IgD-negative memory B cell (primary cell): Measurements from ENCODE around the gene DNAH2. TPM values are rescaled to one million over a fixed set of nuclear protein-coding genes. Genes with fewer than 3 reads are reported as not detected.

Source experiments
- H3K27ac Mint-ChIP-seq, 3 donors: one replicate each; pipeline ENCODE4 v1.8.0; 2020 to 2022; ENCODE audit warnings: mild to moderate bottlenecking in 3 of 3, mixed read lengths in 3 of 3, moderate library complexity in 1 of 3
- H3K27me3 Mint-ChIP-seq: one replicate; pipeline ENCODE4 v1.8.0; 2021; ENCODE audit warnings: mixed read lengths
- H3K36me3 Mint-ChIP-seq: one replicate; pipeline ENCODE4 v1.8.0; 2020; ENCODE audit warnings: mild to moderate bottlenecking, mixed read lengths
- H3K4me1 Mint-ChIP-seq, 3 donors: one replicate each; pipeline ENCODE4 v1.8.0; 2020 to 2022; ENCODE audit warnings: mixed read lengths in 3 of 3, mild to moderate bottlenecking in 1 of 3
- H3K4me3 Mint-ChIP-seq, 4 donors: one replicate each; pipeline ENCODE4 v1.8.0; 2020 to 2022; ENCODE audit warnings: mild to moderate bottlenecking in 4 of 4, mixed read lengths in 4 of 4, moderate library complexity in 3 of 4
- H3K9me3 Mint-ChIP-seq, 3 donors: one replicate each; pipeline ENCODE4 v1.8.0; 2020 to 2021; ENCODE audit warnings: mixed read lengths in 3 of 3, mild to moderate bottlenecking in 1 of 3
- polyA plus RNA-seq: library from polyadenylated mRNA; unstranded; fragments of 300-500 nt; fragmentation: Illumina TruSeq; gene quantifications from one replicate; pipeline ENCODE4 v1.2.3, GENCODE V29; 2021

Gene DNAH2
- polyA plus RNA-seq, 1 donor from 2014 or later, result not detected

- peaks cover 18 to 30% (median 23%) of the 10 kb centered on the region in 3 donors for H3K4me1 Mint-ChIP-seq
- H3K27ac Mint-ChIP-seq, result peak overlapping the region in 2 of 3 donors; percentile 67 to 99
- peak overlapping the region; percentile 93 to 99 (median 98) for H3K4me3 Mint-ChIP-seq
- no peaks in the 10 kb centered on the region for H3K27me3 Mint-ChIP-seq
- peaks cover 2% of the 10 kb centered on the region for H3K36me3 Mint-ChIP-seq
- no peaks in the 10 kb centered on the region for H3K9me3 Mint-ChIP-seq
Observed at GRCh38 chr17:7688808-7689316, 28.7 kb upstream of the DNAH2 start.

GRCh38 chr17:7695586-7695985 is 22.0 kb upstream of the DNAH2 start:
- H3K4me3 Mint-ChIP-seq, result no peak overlapping the region
- H3K27me3 Mint-ChIP-seq, result no peaks in the 10 kb centered on the region
- H3K27ac Mint-ChIP-seq, result no peak overlapping the region
- peaks cover 0 to 2% (median 0%) of the 10 kb centered on the region in 3 donors for H3K4me1 Mint-ChIP-seq
- H3K9me3 Mint-ChIP-seq, result no peaks in the 10 kb centered on the region
- peaks cover 14% of the 10 kb centered on the region for H3K36me3 Mint-ChIP-seq

- H3K27ac Mint-ChIP-seq, result no peak overlapping the region
- H3K4me3 Mint-ChIP-seq, result no peak overlapping the region
- peaks cover 2% of the 10 kb centered on the region for H3K27me3 Mint-ChIP-seq
- H3K4me1 Mint-ChIP-seq, result peaks cover 0 to 3% (median 0%) of the 10 kb centered on the region in 3 donors
- H3K9me3 Mint-ChIP-seq, result no peaks in the 10 kb centered on the region
- H3K36me3 Mint-ChIP-seq, result peaks cover 19% of the 10 kb centered on the region
Observed at GRCh38 chr17:7697828-7698588, 19.5 kb upstream of the DNAH2 start.

GRCh38 chr17:7700510-7700909 is 17.0 kb upstream of the DNAH2 start:
- Mint-ChIP-seq H3K27ac (no peak overlapping the region), H3K27me3 (peaks cover 16% of the 10 kb centered on the region), H3K4me3 (peak overlapping the region in 1 of 4 donors; percentile 54), H3K9me3 (no peaks in the 10 kb centered on the region), H3K36me3 (peaks cover 15% of the 10 kb centered on the region), H3K4me1 (peaks cover 0 to 9% (median 5%) of the 10 kb centered on the region in 3 donors)

- H3K36me3 Mint-ChIP-seq, result peaks cover 11% of the 10 kb centered on the region
- no peak overlapping the region for H3K4me3 Mint-ChIP-seq
- H3K27ac Mint-ChIP-seq, result no peak overlapping the region
- H3K27me3 Mint-ChIP-seq, result peaks cover 26% of the 10 kb centered on the region
- H3K9me3 Mint-ChIP-seq, result no peaks in the 10 kb centered on the region
- peaks cover 0 to 9% (median 8%) of the 10 kb centered on the region in 3 donors for H3K4me1 Mint-ChIP-seq
Observed at GRCh38 chr17:7701681-7702080, 15.9 kb upstream of the DNAH2 start.

GRCh38 chr17:7702776-7703175 is 14.8 kb upstream of the DNAH2 start:
- Mint-ChIP-seq H3K36me3 (peaks cover 9% of the 10 kb centered on the region), H3K27ac (no peak overlapping the region), H3K4me1 (peaks cover 0 to 10% (median 8%) of the 10 kb centered on the region in 3 donors), H3K9me3 (no peaks in the 10 kb centered on the region), H3K27me3 (peaks cover 37% of the 10 kb centered on the region), H3K4me3 (no peak overlapping the region)

GRCh38 chr17:7703584-7704479 is 13.7 kb upstream of the DNAH2 start:
- Mint-ChIP-seq H3K36me3 (peaks cover 8% of the 10 kb centered on the region), H3K4me1 (peaks cover 0 to 10% (median 8%) of the 10 kb centered on the region in 3 donors), H3K4me3 (peak overlapping the region in 2 of 4 donors; percentile 37 to 47), H3K27me3 (peaks cover 38% of the 10 kb centered on the region), H3K27ac (peak overlapping the region in 1 of 3 donors; percentile 31), H3K9me3 (no peaks in the 10 kb centered on the region)

GRCh38 chr17:7704601-7705268 is 12.8 kb upstream of the DNAH2 start, which contains the start of gene EFNB3:
TSS of gene EFNB3 (plus strand) at chr17:7705202. CDS start at chr17:7705599, 397 bp downstream.
- peaks cover 8% of the 10 kb centered on the region for H3K36me3 Mint-ChIP-seq
- no peaks in the 10 kb centered on the region for H3K9me3 Mint-ChIP-seq
- peak within 1 kb of the TSS in 3 of 4 donors; percentile 61 to 89 (median 66) for H3K4me3 Mint-ChIP-seq
- peaks cover 0 to 10% (median 8%) of the 10 kb centered on the region in 3 donors for H3K4me1 Mint-ChIP-seq
- peak within 1 kb of the TSS in 1 of 3 donors; percentile 31 for H3K27ac Mint-ChIP-seq
- H3K27me3 Mint-ChIP-seq, result peaks cover 42% of the 10 kb centered on the region

- H3K9me3 Mint-ChIP-seq, result no peaks in the 10 kb centered on the region
- H3K4me3 Mint-ChIP-seq, result peak overlapping the region in 3 of 4 donors; percentile 46 to 87 (median 61)
- no peak overlapping the region for H3K27ac Mint-ChIP-seq
- H3K36me3 Mint-ChIP-seq, result peaks cover 9% of the 10 kb centered on the region
- H3K27me3 Mint-ChIP-seq, result peaks cover 50% of the 10 kb centered on the region
- peaks cover 0 to 13% (median 13%) of the 10 kb centered on the region in 3 donors for H3K4me1 Mint-ChIP-seq
Observed at GRCh38 chr17:7705269-7706255, 12.0 kb upstream of the DNAH2 start.

GRCh38 chr17:7706631-7707354 is 10.8 kb upstream of the DNAH2 start:
- H3K27me3 Mint-ChIP-seq, result peaks cover 57% of the 10 kb centered on the region
- H3K4me3 Mint-ChIP-seq, result peak overlapping the region in 1 of 4 donors; percentile 23
- H3K9me3 Mint-ChIP-seq, result peaks cover 0 to 3% (median 0%) of the 10 kb centered on the region in 3 donors
- H3K27ac Mint-ChIP-seq, result peak overlapping the region in 1 of 3 donors; percentile 14
- H3K4me1 Mint-ChIP-seq, result peaks cover 0 to 15% (median 13%) of the 10 kb centered on the region in 3 donors
- H3K36me3 Mint-ChIP-seq, result peaks cover 7% of the 10 kb centered on the region

- H3K9me3 Mint-ChIP-seq, result peaks cover 0 to 3% (median 0%) of the 10 kb centered on the region in 3 donors
- H3K4me3 Mint-ChIP-seq, result no peak overlapping the region
- H3K36me3 Mint-ChIP-seq, result peaks cover 5% of the 10 kb centered on the region
- no peak overlapping the region for H3K27ac Mint-ChIP-seq
- H3K27me3 Mint-ChIP-seq, result peaks cover 55% of the 10 kb centered on the region
- peaks cover 0 to 13% (median 12%) of the 10 kb centered on the region in 3 donors for H3K4me1 Mint-ChIP-seq
Observed at GRCh38 chr17:7707446-7707845, 10.1 kb upstream of the DNAH2 start.

GRCh38 chr17:7707858-7708750 is 9.4 kb upstream of the DNAH2 start:
- peaks cover 0 to 3% (median 0%) of the 10 kb centered on the region in 3 donors for H3K9me3 Mint-ChIP-seq
- peaks cover 3% of the 10 kb centered on the region for H3K36me3 Mint-ChIP-seq
- H3K27me3 Mint-ChIP-seq, result peaks cover 55% of the 10 kb centered on the region
- no peak overlapping the region for H3K4me3 Mint-ChIP-seq
- H3K27ac Mint-ChIP-seq, result no peak overlapping the region
- H3K4me1 Mint-ChIP-seq, result peaks cover 0 to 13% (median 12%) of the 10 kb centered on the region in 3 donors
